ENCODE data around the gene ADGRG1.
A peak's percentile ranks its signal among the peaks of the same experiment; 100 is the strongest.

Gene ADGRG1

GRCh38 chr16:57648581-57649442 lies 20.4 kb downstream of the ADGRG1 start:
- peak; percentile 70 for DNase-seq (ENCODE audit: low read depth)

GRCh38 chr16:57649443-57649751 lies 21.0 kb downstream of the ADGRG1 start:
- no peak for DNase-seq (ENCODE audit: low read depth)

GRCh38 chr16:57649846-57650245 lies 21.4 kb downstream of the ADGRG1 start:
- DNase-seq (ENCODE audit: low read depth): no peak

GRCh38 chr16:57651344-57652333 lies 23.2 kb downstream of the ADGRG1 start:
- DNase-seq (ENCODE audit: low read depth): no peak

- DNase-seq (ENCODE audit: low read depth): no peak
Observed at GRCh38 chr16:57652695-57653471, 24.5 kb downstream of the ADGRG1 start.

GRCh38 chr16:57653936-57654335 lies 25.5 kb downstream of the ADGRG1 start:
- DNase-seq (ENCODE audit: low read depth): no peak

GRCh38 chr16:57656342-57656955 lies 28.0 kb downstream of the ADGRG1 start:
- no peak for DNase-seq (ENCODE audit: low read depth)

GRCh38 chr16:57657228-57657627 lies 28.8 kb downstream of the ADGRG1 start:
- no peak for DNase-seq (ENCODE audit: low read depth)

- DNase-seq (ENCODE audit: low read depth): no peak
Observed at GRCh38 chr16:57658130-57658877, 29.9 kb downstream of the ADGRG1 start.

- DNase-seq (ENCODE audit: low read depth): no peak
Observed at GRCh38 chr16:57658878-57659674, 30.6 kb downstream of the ADGRG1 start.

GRCh38 chr16:57660715-57661463 lies 32.5 kb downstream of the ADGRG1 start:
- DNase-seq (ENCODE audit: low read depth): no peak

- no peak for DNase-seq (ENCODE audit: low read depth)
Observed at GRCh38 chr16:57661510-57661909, 33.1 kb downstream of the ADGRG1 start.

- no peak for DNase-seq (ENCODE audit: low read depth)
Observed at GRCh38 chr16:57661936-57662906, 33.8 kb downstream of the ADGRG1 start.

GRCh38 chr16:57663436-57663835 lies 35.0 kb downstream of the ADGRG1 start:
- no peak for DNase-seq (ENCODE audit: low read depth)

- DNase-seq (ENCODE audit: low read depth): no peak
Observed at GRCh38 chr16:57663917-57664661, 35.7 kb downstream of the ADGRG1 start.

GRCh38 chr16:57664662-57665025 lies 36.2 kb downstream of the ADGRG1 start:
- no peak for DNase-seq (ENCODE audit: low read depth)

GRCh38 chr16:57665541-57665940 lies 37.1 kb downstream of the ADGRG1 start:
- DNase-seq (ENCODE audit: low read depth): no peak

Measured in T follicular helper cell (primary cell).